ENCODE results near the gene WDPCP. TPM values are rescaled to one million over a fixed set of nuclear protein-coding genes. Genes with fewer than 3 reads are reported as not detected.
"Not testable (repeated sequence)": the region's sequence is repeated elsewhere in the genome, so short reads cannot be mapped to it uniquely, and the experiment has no call there.

WDPCP gene
- polyA plus RNA-seq, 1 donor: 4.8 TPM

GRCh38 chr2:63093502-63093901 is 494.8 kb downstream of the WDPCP start:
- no peaks in the 10 kb centered on the region for H3K27me3 ChIP-seq (ENCODE audit: control insufficient read depth, insufficient read depth, low read length)
- no peaks in the 10 kb centered on the region for H3K9me3 ChIP-seq (ENCODE audit: control insufficient read depth, low read depth, low read length)
- H3K36me3 ChIP-seq (ENCODE audit: control insufficient read depth, insufficient read depth, low read length): no peaks in the 10 kb centered on the region
- no peak for DNase-seq
- H3K4me1 ChIP-seq (ENCODE audit: control insufficient read depth, insufficient read depth, low read length): no peaks in the 10 kb centered on the region
- H3K27ac ChIP-seq (ENCODE audit: low read length): no peak overlapping the region
- no peak overlapping the region for H3K4me3 ChIP-seq (ENCODE audit: low read length)
- 67% methylated on average over 1 of the region's 1 CpG for WGBS (ENCODE audit: insufficient coverage, low lambda C conversion rate)

DNA sequence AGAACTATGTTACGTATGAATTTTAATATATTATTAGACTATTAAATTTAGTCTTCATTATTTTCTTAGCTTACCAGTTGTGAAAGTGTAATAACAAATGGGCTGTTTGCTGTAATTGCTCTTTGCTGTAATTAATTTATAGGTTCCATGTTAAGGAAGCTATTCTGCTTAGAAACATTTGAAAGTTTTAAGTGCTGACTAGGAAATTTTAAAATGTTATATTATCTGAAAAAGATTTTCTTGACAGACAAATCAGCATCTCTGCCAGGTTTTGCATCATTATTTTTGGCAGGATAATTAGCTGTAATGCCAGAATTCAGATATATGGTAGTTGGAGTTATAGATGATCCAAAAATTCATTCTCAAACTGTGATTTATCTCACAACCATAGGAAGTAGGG is 495.4 kb downstream of the WDPCP start:
- DNase-seq: no peak
- no peaks in the 10 kb centered on the region for H3K36me3 ChIP-seq (ENCODE audit: control insufficient read depth, insufficient read depth, low read length)
- H3K27ac ChIP-seq (ENCODE audit: low read length): no peak overlapping the region
- WGBS (ENCODE audit: insufficient coverage, low lambda C conversion rate): 0% methylated on average over 1 of the region's 1 CpG
- H3K4me3 ChIP-seq (ENCODE audit: low read length): no peak overlapping the region
- no peaks in the 10 kb centered on the region for H3K9me3 ChIP-seq (ENCODE audit: control insufficient read depth, low read depth, low read length)
- H3K4me1 ChIP-seq (ENCODE audit: control insufficient read depth, insufficient read depth, low read length): no peaks in the 10 kb centered on the region
- no peaks in the 10 kb centered on the region for H3K27me3 ChIP-seq (ENCODE audit: control insufficient read depth, insufficient read depth, low read length)

DNA sequence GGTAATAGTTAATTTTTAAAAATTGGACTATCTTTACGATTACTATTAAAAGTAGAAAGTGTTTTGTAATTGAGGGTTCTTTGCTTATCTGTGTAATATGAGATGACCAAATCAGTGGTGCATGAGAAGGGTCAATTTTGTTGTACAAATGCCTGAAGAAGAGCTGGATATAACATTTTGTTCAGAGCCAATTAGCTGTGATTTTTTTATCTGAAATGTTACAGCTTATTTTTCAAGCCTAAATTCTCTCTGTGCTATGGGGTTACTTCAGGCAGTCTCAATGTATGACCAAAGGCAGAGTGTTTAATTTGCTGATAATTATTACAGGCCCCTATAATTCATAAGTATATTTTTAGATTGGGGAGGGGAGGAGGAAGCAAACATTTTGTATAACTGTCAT is 495.9 kb downstream of the WDPCP start:
- no peaks in the 10 kb centered on the region for H3K9me3 ChIP-seq (ENCODE audit: control insufficient read depth, low read depth, low read length)
- DNase-seq: no peak
- 71% methylated on average over 1 of the region's 1 CpG for WGBS (ENCODE audit: insufficient coverage, low lambda C conversion rate)

DNA sequence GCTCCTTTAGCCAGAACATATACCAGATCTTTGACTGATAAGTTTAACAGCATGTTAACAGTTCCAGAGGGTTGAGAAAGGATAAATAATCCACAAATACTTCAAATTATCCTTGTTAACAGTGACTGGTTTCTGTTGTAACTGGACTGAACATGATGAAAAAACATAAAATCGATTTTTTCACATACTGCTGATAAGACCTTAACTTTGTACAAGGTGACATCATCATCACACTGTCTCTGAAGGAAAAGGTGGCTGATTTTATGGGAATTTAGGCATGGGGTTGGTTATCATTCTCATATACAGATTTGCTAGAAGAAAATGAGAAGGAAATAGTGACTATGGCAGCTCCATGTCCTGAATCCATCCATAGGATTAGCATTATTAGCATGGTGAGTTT is 501.6 kb downstream of the WDPCP start:
- no peak for DNase-seq
- no peaks in the 10 kb centered on the region for H3K36me3 ChIP-seq (ENCODE audit: control insufficient read depth, insufficient read depth, low read length)
- no peaks in the 10 kb centered on the region for H3K4me1 ChIP-seq (ENCODE audit: control insufficient read depth, insufficient read depth, low read length)
- WGBS (ENCODE audit: insufficient coverage, low lambda C conversion rate): no CpG with 5 or more reads among the region's 1 CpG
- H3K9me3 ChIP-seq (ENCODE audit: control insufficient read depth, low read depth, low read length): no peaks in the 10 kb centered on the region
- H3K27ac ChIP-seq (ENCODE audit: low read length): no peak overlapping the region
- no peaks in the 10 kb centered on the region for H3K27me3 ChIP-seq (ENCODE audit: control insufficient read depth, insufficient read depth, low read length)
- H3K4me3 ChIP-seq (ENCODE audit: low read length): no peak overlapping the region

More for the DNA sequence above, 495.9 kb downstream of the WDPCP start:
- Histone ChIP-seq H3K27me3 (ENCODE audit: control insufficient read depth, insufficient read depth, low read length) (no peaks in the 10 kb centered on the region), H3K4me1 (ENCODE audit: control insufficient read depth, insufficient read depth, low read length) (no peaks in the 10 kb centered on the region), H3K4me3 (ENCODE audit: low read length) (no peak overlapping the region), H3K36me3 (ENCODE audit: control insufficient read depth, insufficient read depth, low read length) (no peaks in the 10 kb centered on the region), H3K27ac (ENCODE audit: low read length) (no peak overlapping the region)

GRCh38 chr2:63081404-63081803 is 506.9 kb downstream of the WDPCP start:
- no peak overlapping the region for H3K4me3 ChIP-seq (ENCODE audit: low read length)
- no peaks in the 10 kb centered on the region for H3K36me3 ChIP-seq (ENCODE audit: control insufficient read depth, insufficient read depth, low read length)
- no peaks in the 10 kb centered on the region for H3K27me3 ChIP-seq (ENCODE audit: control insufficient read depth, insufficient read depth, low read length)
- H3K27ac ChIP-seq (ENCODE audit: low read length): no peak overlapping the region
- 100% methylated on average over 1 of the region's 4 CpGs for WGBS (ENCODE audit: insufficient coverage, low lambda C conversion rate)
- H3K9me3 ChIP-seq (ENCODE audit: control insufficient read depth, low read depth, low read length): no peaks in the 10 kb centered on the region
- no peaks in the 10 kb centered on the region for H3K4me1 ChIP-seq (ENCODE audit: control insufficient read depth, insufficient read depth, low read length)
- no peak for DNase-seq

DNA sequence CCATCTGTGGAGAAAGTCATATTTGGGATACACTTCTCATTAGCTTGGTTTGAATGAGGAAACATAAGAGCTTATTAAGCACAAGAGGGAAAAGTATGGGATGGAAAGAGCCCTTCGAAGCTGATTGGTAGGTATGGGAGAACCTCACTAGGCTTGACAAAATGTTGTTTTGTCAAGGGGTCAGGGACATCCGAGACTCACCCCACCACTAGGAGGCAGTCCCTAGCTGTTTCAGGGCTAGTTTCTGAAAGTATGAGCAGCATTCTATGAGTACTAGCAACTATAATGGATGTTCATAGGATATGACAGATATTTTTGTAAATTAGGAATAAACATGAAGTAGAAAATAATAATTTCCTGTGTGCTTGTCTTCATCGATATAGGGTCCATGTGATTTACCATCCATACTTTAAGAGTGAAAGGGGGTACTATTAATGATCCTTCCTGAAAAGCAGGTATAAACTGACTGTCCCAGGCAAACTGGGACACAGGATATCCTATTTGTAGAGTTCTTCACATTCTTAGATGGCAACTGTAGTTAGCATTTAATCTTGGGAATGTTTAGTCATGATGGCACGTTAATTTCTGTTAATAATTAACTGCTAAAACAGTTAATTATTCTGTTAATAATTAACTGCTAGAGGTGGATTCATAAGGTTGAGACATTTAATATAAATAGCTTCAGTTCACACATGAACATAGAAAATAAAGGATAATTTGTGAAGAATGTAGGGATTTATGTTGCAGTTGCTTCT is 509.2 kb downstream of the WDPCP start:
- H3K27ac ChIP-seq (ENCODE audit: low read length): no peak overlapping the region
- no peaks in the 10 kb centered on the region for H3K27me3 ChIP-seq (ENCODE audit: control insufficient read depth, insufficient read depth, low read length)
- no peaks in the 10 kb centered on the region for H3K9me3 ChIP-seq (ENCODE audit: control insufficient read depth, low read depth, low read length)
- no peak overlapping the region for H3K4me3 ChIP-seq (ENCODE audit: low read length)
- WGBS (ENCODE audit: insufficient coverage, low lambda C conversion rate): no CpG with 5 or more reads among the region's 4 CpGs
- no peak for DNase-seq
- H3K36me3 ChIP-seq (ENCODE audit: control insufficient read depth, insufficient read depth, low read length): no peaks in the 10 kb centered on the region
- no peaks in the 10 kb centered on the region for H3K4me1 ChIP-seq (ENCODE audit: control insufficient read depth, insufficient read depth, low read length)

- DNase-seq; H3K27ac ChIP-seq (ENCODE audit: low read length); H3K4me3 ChIP-seq (ENCODE audit: low read length); H3K4me1 ChIP-seq (ENCODE audit: control insufficient read depth, insufficient read depth, low read length); H3K9me3 ChIP-seq (ENCODE audit: control insufficient read depth, low read depth, low read length); H3K36me3 ChIP-seq (ENCODE audit: control insufficient read depth, insufficient read depth, low read length): not testable (repeated sequence)
- peaks cover 12% of the 10 kb centered on the region for H3K27me3 ChIP-seq (ENCODE audit: control insufficient read depth, insufficient read depth, low read length)
- WGBS (ENCODE audit: insufficient coverage, low lambda C conversion rate): no CpG with 5 or more reads among the region's 4 CpGs
These were observed 513.9 kb downstream of the WDPCP start for GRCh38 chr2:63074399-63074798.

DNA sequence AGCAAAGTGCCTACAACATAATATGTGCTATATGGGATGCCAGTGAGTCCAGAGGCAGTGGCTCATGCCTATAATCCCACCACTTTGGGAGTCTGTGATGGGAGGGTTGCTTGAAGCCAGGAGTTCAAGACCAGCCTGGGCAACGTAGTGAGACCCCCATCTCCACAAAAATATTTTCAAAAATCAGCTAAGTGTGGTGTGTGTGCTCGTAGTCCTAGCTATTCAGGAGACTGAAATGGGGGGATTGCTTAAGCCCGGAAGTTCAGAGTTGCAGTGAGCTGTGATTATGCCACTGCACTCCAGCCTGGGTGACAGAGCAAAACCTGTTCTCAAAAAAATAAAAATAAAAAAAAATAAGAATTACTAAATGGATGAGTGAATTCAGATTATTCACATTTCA is 514.3 kb downstream of the WDPCP start:
- no peaks in the 10 kb centered on the region for H3K9me3 ChIP-seq (ENCODE audit: control insufficient read depth, low read depth, low read length)
- no peak for DNase-seq
- H3K4me1 ChIP-seq (ENCODE audit: control insufficient read depth, insufficient read depth, low read length): no peaks in the 10 kb centered on the region
- WGBS (ENCODE audit: insufficient coverage, low lambda C conversion rate): 100% methylated on average over 1 of the region's 3 CpGs
- peaks cover 16% of the 10 kb centered on the region for H3K27me3 ChIP-seq (ENCODE audit: control insufficient read depth, insufficient read depth, low read length)
- H3K4me3 ChIP-seq (ENCODE audit: low read length): no peak overlapping the region
- no peaks in the 10 kb centered on the region for H3K36me3 ChIP-seq (ENCODE audit: control insufficient read depth, insufficient read depth, low read length)
- no peak overlapping the region for H3K27ac ChIP-seq (ENCODE audit: low read length)

GRCh38 chr2:63071664-63072063 is 516.6 kb downstream of the WDPCP start:
- no peak overlapping the region for H3K27ac ChIP-seq (ENCODE audit: low read length)
- H3K4me3 ChIP-seq (ENCODE audit: low read length): no peak overlapping the region
- H3K9me3 ChIP-seq (ENCODE audit: control insufficient read depth, low read depth, low read length): no peaks in the 10 kb centered on the region
- H3K27me3 ChIP-seq (ENCODE audit: control insufficient read depth, insufficient read depth, low read length): peaks cover 28% of the 10 kb centered on the region
- WGBS (ENCODE audit: insufficient coverage, low lambda C conversion rate): no CpG with 5 or more reads among the region's 2 CpGs
- no peaks in the 10 kb centered on the region for H3K36me3 ChIP-seq (ENCODE audit: control insufficient read depth, insufficient read depth, low read length)
- no peaks in the 10 kb centered on the region for H3K4me1 ChIP-seq (ENCODE audit: control insufficient read depth, insufficient read depth, low read length)
- no peak for DNase-seq
